Neural crest cell (in vitro differentiated cells): ENCODE results near the gene LRRC8D. TPM values are rescaled to one million over a fixed set of nuclear protein-coding genes. Genes with fewer than 3 reads are reported as not detected.

Experiments
- DNase-seq: peaks from one replicate; pipeline ENCODE4 v3.0.0; 2021; ENCODE audit warnings: low read depth, mixed read lengths, low spot score
- H3K27ac Mint-ChIP-seq: one replicate; pipeline ENCODE4 v1.8.0; 2021; ENCODE audit warnings: mild to moderate bottlenecking, mixed read lengths; ENCODE audit not compliant: unreplicated experiment
- H3K27me3 Mint-ChIP-seq: 2 replicates; pipeline ENCODE4 v1.8.0; 2021; ENCODE audit warnings: low read depth, mild to moderate bottlenecking, mixed read lengths
- H3K36me3 Mint-ChIP-seq: 2 replicates; pipeline ENCODE4 v1.8.0; 2021; ENCODE audit warnings: low read depth, mild to moderate bottlenecking, mixed read lengths
- H3K4me1 Mint-ChIP-seq: 2 replicates; pipeline ENCODE4 v1.8.0; 2021; ENCODE audit warnings: mixed read lengths
- H3K4me3 Mint-ChIP-seq: one replicate; pipeline ENCODE4 v1.8.0; 2021; ENCODE audit warnings: mild to moderate bottlenecking, mixed read lengths
- H3K9me3 Mint-ChIP-seq: 2 replicates; pipeline ENCODE4 v1.8.0; 2021; ENCODE audit warnings: mixed read lengths
- CTCF ChIP-seq: fragments of 200-600 bp; sonication (generic); conservative IDR thresholded peaks from 2 replicates; pipeline ENCODE4 v1.5.0; 2021; ENCODE audit warnings: antibody characterized with exemption, mild to moderate bottlenecking
- total RNA-seq: library from RNA; stranded (reverse); gene quantifications from 2 replicates; pipeline ENCODE4 v1.2.1, GENCODE V29; 2021

Gene LRRC8D
- total RNA-seq, 1 donor from 2014 or later: 44.9 TPM

GRCh38 chr1:89883030-89883379 lies 62.2 kb downstream of the LRRC8D start:
- H3K27me3 Mint-ChIP-seq: no peaks in the 10 kb centered on the region
- no peak for TF ChIP-seq CTCF
- peaks cover 12% of the 10 kb centered on the region for H3K4me1 Mint-ChIP-seq

GRCh38 chr1:89884718-89885596 lies 64.1 kb downstream of the LRRC8D start:
- H3K4me3 Mint-ChIP-seq: no peak overlapping the region
- no peaks in the 10 kb centered on the region for H3K27me3 Mint-ChIP-seq
- no peak overlapping the region for H3K27ac Mint-ChIP-seq
- H3K36me3 Mint-ChIP-seq: peaks cover 19% of the 10 kb centered on the region
- peaks cover 9% of the 10 kb centered on the region for H3K4me1 Mint-ChIP-seq
- TF ChIP-seq CTCF: no peak
- H3K9me3 Mint-ChIP-seq: peaks cover 7% of the 10 kb centered on the region
- DNase-seq: no peak

More at GRCh38 chr1:89883030-89883379, 62.2 kb downstream of the LRRC8D start:
- peaks cover 29% of the 10 kb centered on the region for H3K36me3 Mint-ChIP-seq
- H3K9me3 Mint-ChIP-seq: peaks cover 8% of the 10 kb centered on the region
- no peak overlapping the region for H3K27ac Mint-ChIP-seq
- H3K4me3 Mint-ChIP-seq: no peak overlapping the region
- DNase-seq: no peak

GRCh38 chr1:89887270-89887669 lies 66.4 kb downstream of the LRRC8D start:
- no peak overlapping the region for H3K27ac Mint-ChIP-seq
- H3K27me3 Mint-ChIP-seq: no peaks in the 10 kb centered on the region
- H3K4me1 Mint-ChIP-seq: peaks cover 13% of the 10 kb centered on the region
- H3K36me3 Mint-ChIP-seq: peaks cover 16% of the 10 kb centered on the region
- H3K9me3 Mint-ChIP-seq: no peaks in the 10 kb centered on the region
- no peak for TF ChIP-seq CTCF
- H3K4me3 Mint-ChIP-seq: no peak overlapping the region
- no peak for DNase-seq

- no peaks in the 10 kb centered on the region for H3K9me3 Mint-ChIP-seq
- H3K27ac Mint-ChIP-seq: no peak overlapping the region
- peaks cover 12% of the 10 kb centered on the region for H3K36me3 Mint-ChIP-seq
- TF ChIP-seq CTCF: no peak
- no peaks in the 10 kb centered on the region for H3K27me3 Mint-ChIP-seq
- peaks cover 11% of the 10 kb centered on the region for H3K4me1 Mint-ChIP-seq
- DNase-seq: no peak
- H3K4me3 Mint-ChIP-seq: no peak overlapping the region
These were observed 66.9 kb downstream of the LRRC8D start for GRCh38 chr1:89887713-89888112.

GRCh38 chr1:89888480-89889322 lies 67.9 kb downstream of the LRRC8D start:
- Mint-ChIP-seq H3K4me3 (no peak overlapping the region), H3K9me3 (no peaks in the 10 kb centered on the region), H3K4me1 (peaks cover 8% of the 10 kb centered on the region), H3K27me3 (no peaks in the 10 kb centered on the region), H3K36me3 (peaks cover 10% of the 10 kb centered on the region), H3K27ac (no peak overlapping the region)
- no peak for DNase-seq
- TF ChIP-seq CTCF: no peak
